Measurements from ENCODE around the gene C1D.

Gene C1D

GRCh38 chr2:68057658-68058396, 5.0 kb downstream of the C1D start:
- no peak for DNase-seq (ENCODE audit: low spot score)

GRCh38 chr2:68052717-68053422, 9.9 kb downstream of the C1D start:
- DNase-seq (ENCODE audit: low spot score), result no peak

- no peak for DNase-seq (ENCODE audit: low spot score)
Observed at GRCh38 chr2:68050353-68050752, 12.5 kb downstream of the C1D start.

- no peak for DNase-seq (ENCODE audit: low spot score)
Observed at GRCh38 chr2:68046642-68047240, 16.1 kb downstream of the C1D start.

DNA sequence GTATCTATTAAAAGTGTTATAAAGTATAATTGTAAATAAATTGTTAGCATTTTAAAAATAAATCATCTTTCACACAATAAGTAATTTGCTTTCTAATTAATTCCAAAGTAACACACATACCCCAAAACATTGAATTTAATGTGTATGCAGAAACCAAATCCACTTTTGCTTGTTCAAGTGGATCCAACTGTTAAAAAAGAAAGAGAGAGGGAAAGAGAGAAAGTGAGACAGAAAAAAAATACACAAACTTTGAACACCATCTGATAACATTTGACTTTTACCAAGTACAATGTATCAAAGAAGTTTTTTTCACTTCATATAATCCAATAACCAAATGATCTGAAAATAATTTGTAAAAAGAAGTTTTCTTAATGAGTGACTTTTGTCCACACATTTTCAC, 16.6 kb downstream of the C1D start:
- no peak for DNase-seq (ENCODE audit: low spot score)

DNA sequence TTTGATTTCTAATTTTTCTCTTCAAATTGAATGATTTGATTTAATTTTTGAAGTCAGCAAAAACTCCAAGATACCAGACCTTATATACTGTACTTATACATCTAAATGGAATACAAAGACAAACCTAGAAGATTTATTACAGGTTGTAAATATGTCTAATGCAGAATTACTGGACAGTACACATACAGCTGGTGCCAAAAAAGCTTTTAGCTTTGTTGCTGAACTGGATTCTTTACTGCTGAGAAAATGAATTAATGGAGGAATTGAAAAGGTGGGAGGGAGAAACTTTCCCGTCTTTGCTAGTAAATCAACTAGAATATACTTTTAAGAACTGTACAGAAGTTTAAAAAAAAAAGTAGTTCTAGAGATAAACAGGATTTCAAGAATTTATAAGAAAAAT, 17.5 kb downstream of the C1D start:
- DNase-seq (ENCODE audit: low spot score), result no peak

- DNase-seq (ENCODE audit: low spot score), result no peak
Observed at GRCh38 chr2:68044099-68044498, 18.7 kb downstream of the C1D start.

DNA sequence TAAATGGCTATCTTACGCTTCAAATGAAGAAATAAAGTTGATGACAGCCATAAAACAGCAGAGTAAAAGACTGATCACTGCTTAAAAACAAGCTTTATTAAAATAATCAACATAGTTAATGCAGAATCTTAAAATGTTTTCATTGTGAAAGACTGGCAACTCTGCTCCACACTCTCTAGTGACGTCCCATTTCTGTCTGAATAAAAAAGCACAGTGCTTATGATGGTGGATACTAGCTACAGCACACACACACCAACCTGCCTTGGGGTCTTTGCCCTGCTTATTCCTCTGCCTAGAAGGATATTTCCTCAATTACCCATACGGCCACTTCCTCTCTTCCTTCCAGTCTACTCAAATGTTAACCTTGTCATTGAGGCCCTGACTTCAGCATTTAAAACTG, 19.1 kb downstream of the C1D start:
- DNase-seq (ENCODE audit: low spot score), result no peak

DNA sequence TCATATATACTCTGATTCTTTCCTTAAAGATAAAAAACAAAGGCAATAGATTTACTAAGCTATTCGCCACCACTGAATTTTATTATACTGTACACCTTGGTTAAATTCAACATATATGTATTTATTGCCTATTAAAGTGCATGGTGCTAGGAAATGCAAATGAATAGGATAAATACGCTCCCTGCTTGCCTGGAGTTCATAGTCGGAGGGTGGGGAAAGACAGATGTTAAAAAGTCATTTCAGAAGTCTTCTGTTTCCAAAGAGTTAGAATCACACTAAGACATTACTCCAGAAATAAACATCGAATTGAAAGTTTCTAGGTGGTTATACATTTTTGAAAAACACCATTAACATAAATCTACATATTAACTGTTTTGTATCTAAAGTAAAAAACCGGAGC, 19.8 kb downstream of the C1D start:
- DNase-seq (ENCODE audit: low spot score), result no peak

GRCh38 chr2:68041704-68042245, 21.0 kb downstream of the C1D start:
- no peak for DNase-seq (ENCODE audit: low spot score)

DNA sequence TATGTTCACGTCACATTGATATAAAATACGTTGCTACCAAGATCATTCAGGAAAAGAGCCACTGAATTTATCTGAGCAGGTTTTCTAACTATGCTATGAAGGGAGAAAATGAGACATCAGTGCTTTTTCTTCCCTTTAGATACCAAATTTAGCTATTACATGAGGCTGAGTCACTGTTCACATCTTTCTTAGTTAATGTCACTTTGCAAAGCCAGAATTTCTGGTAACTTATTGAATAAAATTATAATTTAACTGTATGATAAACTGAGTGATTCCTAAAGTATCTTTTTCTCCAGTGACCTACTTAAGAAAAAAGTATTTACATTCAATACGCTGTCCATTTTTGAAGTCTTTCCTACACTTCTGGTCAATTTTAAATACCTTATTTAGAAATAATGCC, 22.7 kb downstream of the C1D start:
- DNase-seq (ENCODE audit: low spot score), result no peak

DNA sequence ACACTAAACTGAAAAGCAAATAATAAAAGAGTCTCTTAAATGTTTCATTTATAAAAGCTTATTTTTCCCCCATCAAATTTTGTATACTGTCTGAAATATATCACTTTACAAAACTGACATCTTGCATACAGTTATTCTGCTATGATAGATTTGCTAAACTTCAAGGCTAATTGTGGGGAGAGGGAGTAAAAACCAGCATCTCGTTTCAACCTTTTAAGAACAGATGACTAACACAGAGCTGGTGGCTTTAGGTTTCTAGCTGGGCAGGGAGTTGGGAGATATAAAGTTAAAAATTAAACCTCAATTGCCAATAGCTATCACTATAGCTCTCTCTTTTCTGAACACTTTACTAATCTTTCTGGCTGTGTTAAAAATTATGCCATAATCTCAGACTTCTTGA, 23.5 kb downstream of the C1D start:
- DNase-seq (ENCODE audit: low spot score), result no peak

DNA sequence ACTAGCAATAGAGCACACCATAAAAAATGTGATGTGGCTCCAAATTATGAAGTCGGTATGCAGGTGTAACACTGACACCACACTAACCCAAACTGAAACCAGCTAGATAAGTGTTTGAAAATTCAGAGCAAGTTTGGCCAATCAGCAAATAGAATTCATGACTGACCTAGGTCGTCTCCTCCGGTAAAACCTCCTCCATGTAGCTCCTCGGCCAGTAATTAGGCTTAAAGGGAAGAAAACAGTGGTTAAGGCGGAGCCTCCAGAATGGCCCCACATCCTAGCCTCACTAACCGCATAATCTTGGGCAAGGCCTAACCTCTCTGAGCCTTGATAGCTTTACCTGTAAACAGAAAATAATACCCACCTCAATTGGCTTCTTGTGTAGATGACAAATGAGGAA, 30.1 kb downstream of the C1D start:
- DNase-seq (ENCODE audit: low spot score), result no peak

- DNase-seq (ENCODE audit: low spot score), result peak; percentile 25
Observed at GRCh38 chr2:68031542-68032160, 31.2 kb downstream of the C1D start.

DNA sequence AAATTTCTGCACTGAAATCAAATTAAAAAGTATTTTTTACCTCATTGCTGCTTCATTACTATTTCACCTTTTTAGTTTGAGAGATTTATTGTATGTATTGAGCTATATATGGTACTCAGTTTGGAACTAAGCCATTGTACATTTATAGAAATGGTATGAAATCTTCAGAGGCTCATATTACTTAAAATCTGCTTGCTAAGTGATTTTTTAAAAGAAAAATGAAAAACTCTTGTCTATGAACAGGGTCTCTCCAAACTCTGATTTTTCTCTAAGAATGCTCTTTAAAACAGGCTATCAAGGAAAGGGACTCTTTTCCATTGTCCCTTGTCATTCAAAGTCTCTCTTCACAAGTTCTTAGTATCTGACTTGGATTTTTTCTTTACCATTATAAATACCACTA, 31.8 kb downstream of the C1D start:
- no peak for DNase-seq (ENCODE audit: low spot score)

GRCh38 chr2:68030529-68030928, 32.3 kb downstream of the C1D start:
- DNase-seq (ENCODE audit: low spot score), result no peak

GRCh38 chr2:68027959-68028358, 34.8 kb downstream of the C1D start:
- DNase-seq (ENCODE audit: low spot score), result no peak

GRCh38 chr2:68024450-68024849, 38.4 kb downstream of the C1D start:
- no peak for DNase-seq (ENCODE audit: low spot score)

- DNase-seq (ENCODE audit: low spot score), result no peak
Observed at GRCh38 chr2:68023904-68024303, 38.9 kb downstream of the C1D start.

DNA sequence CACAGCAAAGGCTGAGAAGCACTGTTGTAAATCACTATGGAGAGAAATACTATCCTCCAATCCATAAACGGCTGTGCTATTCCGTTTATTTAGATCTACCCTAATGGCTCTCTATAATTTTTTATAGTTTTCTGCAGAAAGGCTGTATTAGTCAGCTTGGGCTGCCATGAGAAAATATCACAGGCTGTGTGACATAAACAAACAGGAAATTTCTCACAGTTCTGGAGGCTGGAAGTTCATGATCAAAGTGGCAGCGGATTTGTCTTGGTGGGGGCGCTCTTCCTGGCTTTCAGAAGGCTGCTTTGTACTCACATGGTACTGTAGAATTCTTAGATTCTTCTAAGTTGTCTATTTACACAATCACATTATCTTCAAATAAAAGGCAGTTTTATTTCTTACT, 44.1 kb downstream of the C1D start:
- no peak for DNase-seq (ENCODE audit: low spot score)

- DNase-seq (ENCODE audit: low spot score), result no peak
Observed at GRCh38 chr2:68009526-68009925, 53.3 kb downstream of the C1D start.

- no peak for DNase-seq (ENCODE audit: low spot score)
Observed at GRCh38 chr2:68000170-68000825, 62.5 kb downstream of the C1D start.
